GM19351 (cell line): Measurements from ENCODE around the gene CTSO.
"Not testable (repeated sequence)": the region's sequence is repeated elsewhere in the genome, so short reads cannot be mapped to it uniquely, and the experiment has no call there.

Experiments
- ATAC-seq: cut with Tn5 transposase; IDR thresholded peaks from one replicate; pipeline ENCODE4 v1.9.1; 2021; ENCODE audit warnings: mild to moderate bottlenecking, moderate library complexity; ENCODE audit not compliant: unreplicated experiment

The CTSO gene

DNA sequence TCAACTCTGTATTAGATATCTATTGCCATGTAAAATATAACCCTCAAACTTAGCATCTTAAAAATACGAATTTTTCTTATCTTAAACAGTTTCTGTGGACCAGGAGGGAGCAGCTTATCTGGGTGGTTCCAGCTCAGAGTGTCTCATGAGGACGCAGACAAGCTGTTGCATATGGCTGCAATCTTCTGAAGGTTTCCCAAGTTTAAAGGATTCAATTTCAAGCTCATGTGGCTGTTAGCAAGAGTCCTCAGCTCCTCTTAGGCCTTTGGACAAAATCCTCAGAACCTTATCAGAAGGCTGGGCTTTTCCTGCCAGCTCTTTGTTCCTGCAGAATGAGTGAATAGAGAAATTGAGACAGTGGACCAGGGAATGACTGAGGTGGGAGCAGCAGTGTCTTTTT lies 2.8 kb upstream of the CTSO start:
- ATAC-seq, result no peak

DNA sequence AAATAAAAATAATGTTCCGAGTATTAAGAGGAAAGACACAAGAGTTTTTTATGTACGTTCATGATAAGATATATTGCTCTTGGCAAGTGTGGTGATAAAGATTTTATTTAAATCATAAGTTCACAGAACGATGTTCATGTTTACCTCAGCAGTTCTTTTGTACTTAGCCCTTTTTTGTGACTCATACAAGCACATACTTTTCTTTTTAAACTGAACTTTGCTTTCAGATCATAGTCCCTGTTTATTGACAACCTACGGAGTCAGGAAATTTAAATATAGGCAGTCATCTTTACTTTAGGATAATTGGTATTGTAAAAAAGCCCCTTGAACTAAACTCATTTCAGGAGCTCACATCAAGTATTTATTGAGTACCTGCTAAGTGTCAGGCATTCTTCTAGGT lies 1.3 kb upstream of the CTSO start:
- no peak for ATAC-seq

DNA sequence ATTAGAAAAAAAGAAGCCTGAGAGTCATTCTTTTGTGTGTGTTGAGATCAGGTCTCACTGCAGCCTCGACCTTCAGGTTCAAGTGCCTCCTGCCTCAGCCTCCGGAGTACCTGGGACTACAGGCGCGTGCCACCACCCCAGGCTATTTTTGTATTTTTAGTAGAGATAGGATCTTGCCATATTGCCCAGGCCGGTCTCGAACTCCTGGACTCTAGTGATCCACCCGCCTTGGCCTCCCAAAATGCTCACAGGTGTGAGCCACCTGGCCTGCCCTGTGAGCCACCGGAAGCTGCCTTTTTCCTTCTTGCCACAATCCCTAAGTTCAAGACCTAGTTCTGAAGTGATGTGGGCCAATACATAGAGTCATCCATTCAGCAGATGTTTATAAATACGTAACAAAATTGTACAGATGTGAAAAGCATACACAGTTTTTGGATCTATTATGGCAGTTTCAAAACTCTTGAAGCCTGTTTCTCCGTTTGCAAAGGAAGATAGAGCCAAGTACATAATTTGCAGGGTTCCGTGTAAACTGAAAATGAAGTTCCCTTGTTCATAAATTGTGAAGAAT lies 536 bp upstream of the CTSO start:
- ATAC-seq, result no peak

DNA sequence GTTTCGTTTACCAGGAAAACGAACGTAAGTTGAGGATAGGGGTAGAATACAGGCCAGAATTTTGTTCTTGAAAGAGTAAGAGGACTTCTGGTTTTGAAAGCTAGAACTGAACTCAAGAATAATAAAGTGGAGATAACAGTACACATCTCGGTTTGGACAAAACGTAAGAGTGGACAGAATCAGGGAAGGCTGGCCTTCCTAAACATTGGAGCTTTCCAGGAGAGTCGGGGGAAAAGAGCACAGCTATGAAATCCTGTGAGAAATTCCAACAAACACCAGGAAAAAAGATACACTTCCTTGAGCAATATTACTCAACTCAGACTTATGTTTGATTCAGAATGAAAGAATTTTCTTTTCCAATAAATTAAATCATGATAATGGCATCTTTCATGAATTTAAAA lies 1.2 kb downstream of the CTSO start:
- no peak for ATAC-seq

DNA sequence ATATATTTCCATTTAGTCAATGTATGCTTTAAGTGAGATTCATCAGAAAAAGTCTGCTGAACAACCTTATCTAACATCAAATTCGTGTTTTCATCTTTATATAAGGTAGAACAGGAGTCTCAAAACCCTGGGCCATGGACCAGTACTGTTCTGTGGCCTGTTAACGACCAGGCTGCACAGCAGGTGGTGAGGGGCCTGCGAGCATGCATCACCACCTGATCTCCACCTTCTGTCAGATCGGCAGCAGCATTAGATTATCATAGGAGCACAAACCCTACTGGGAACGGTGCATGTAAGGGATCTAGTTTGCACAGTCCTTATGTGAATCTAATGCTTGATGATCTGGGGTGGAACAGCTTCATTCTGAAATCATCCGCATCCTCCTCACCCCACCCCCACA lies 3.2 kb downstream of the CTSO start:
- no peak for ATAC-seq

DNA sequence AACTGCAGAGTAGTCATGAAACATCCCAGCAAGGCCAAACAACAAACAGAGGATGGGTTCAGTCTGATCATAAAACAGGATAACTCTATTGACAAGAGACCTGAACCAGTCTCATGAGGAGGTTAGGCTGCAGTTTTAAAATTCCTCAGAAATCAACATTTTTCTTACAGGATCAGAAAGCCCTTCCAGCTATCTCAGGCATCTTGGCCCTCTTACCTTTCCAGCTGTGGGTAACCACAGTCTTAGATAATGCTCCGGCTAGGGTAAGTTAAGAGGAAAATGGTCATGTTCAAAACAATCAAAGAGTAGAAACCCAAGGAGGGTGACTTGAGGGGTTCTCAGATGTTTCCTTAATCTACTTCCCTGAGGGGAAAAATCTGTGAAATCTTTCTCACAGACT lies 5.1 kb downstream of the CTSO start:
- no peak for ATAC-seq

DNA sequence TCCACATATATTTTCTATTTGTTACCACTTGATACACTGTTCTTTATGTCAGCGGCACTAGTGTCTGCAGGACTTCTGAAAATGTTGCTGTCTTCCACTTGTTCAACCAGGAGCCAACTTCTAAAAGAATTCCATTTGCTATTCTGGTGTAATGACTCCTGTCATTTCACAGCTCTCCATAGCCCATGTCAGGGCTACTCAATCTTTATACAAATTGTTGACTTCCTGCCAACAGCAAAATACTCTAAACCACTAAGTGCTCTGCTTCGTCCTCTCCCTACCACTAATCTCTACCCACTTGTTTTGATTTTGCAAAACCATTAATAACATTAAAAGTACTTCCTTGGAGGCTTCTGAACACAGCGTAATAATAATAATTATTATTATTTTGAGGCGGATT lies 7.2 kb downstream of the CTSO start:
- ATAC-seq, result no peak

DNA sequence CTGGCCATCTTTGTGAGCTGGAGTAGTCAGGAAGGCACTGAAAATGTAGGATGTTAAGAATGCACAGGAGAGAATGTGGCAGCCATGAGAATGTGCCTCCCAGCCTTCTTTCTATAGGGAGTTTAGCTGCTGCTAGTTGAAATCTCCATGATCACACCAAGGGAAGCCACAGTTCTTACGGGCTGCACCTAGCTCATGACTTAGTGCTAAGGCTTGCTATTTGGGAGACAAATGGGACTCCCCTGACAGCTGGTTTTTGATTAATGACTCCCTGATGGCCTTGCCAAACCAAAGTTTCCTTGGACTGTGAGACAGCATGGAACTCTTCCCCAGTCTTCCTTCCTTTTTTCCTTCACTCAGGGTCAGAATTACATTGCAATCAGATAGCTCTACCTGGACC lies 9.2 kb downstream of the CTSO start:
- no peak for ATAC-seq

DNA sequence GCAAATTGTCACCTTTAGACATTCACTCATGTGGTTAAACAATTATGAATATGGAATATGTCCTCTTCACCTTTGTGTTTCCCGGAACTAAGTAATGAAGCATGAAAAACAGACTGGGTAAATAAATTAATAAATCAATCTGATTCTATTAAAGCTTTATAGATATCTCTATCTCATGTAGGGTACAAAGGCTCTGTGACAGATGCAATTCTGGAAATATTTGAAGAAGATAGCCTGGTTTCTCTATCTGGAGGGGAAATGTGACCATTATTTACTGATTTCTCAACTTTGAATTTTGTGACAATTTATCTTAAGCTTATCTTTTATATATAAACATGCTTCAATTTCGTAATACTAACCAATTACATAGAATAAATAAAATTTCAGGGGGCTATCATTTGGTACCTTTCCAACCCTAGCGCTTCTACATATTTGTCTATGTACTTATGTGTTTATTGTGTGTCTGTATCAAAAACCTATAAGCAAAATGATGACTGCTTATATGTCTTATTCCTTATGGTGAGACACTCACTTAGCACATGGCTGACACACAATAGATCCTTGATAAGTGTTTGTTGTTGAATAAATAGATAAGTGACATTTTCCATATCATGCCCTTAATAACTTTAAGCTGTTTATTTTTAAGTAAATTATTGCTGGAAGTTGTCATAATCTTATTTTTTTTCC lies 9.9 kb downstream of the CTSO start:
- no peak for ATAC-seq

DNA sequence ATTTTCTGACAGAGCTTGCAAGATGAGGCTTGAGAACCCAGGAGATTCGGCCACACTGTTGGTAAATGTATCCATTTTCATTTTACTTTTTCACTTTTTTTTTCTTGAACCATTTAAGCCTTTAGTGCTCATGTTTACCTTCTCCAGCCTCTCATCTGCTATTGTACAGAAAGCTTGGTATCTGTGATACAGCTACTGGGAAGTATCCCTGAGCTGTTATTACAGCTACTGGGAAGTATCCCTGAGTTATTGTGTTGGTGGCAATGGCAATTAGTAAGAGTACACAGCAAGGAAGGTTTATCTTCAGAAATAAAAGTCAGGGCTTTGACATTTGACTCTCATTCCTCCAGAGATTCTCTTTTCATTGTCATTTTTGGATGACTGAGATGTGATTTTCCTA lies 11.8 kb downstream of the CTSO start:
- no peak for ATAC-seq

DNA sequence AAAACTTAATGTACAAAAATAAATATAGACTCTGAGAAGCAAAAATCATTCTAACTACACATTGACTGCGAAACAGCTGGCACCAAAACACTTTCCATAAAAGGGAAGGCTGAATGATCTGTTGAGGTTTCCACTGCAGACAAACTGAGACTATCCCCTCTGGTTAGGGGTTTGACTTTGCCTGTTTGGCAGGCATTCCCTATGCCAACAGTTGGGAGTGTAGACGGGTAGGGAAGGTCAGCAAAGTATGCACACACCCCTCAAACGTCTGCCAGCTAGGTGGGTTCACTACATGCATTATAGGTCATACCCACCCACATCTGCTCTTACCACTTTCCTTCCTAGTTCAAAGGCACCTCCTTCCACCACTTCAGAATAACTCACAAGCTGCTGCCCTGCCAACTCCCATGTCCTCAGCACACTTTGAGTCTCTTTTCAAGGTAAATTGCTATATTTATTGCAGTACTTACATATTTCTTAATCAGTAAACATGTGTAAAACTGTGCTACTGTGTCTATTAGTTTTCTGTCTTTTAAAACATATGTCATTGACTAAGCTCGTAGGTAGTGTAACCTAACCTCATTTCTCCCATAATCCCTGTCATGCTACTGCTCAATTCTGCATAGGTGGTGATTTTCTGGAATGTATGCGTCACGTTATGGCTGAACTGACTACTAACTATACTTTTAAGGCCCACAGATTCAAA lies 12.4 kb downstream of the CTSO start:
- ATAC-seq, result no peak

DNA sequence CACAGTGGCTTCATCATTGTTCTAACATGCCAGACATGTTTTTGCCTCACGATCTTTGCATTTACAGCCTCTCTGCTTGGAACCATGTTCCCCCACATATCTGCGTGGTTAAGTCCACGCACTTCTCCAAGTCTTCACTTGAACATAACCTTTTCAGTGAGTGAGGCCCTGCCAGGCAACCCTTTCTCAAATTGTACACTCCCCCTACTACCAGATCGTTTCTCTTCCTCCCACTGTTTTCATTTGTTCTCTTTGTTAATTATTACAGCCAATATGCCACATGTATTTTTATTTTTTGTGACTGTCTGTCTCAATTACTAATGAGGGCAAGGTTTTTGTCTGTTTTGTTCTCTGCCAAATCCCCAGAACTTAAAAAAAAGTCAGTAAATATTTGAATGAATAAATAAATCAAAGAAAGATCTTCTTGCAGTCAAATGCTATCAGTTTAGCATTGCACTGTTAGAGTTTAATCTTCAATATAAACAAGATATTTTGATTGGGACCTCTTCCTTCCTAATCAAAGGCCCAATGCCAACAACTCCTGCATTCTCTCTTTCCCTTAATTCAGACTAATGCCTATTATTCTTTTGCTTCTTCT lies 18.2 kb downstream of the CTSO start:
- ATAC-seq, result no peak

DNA sequence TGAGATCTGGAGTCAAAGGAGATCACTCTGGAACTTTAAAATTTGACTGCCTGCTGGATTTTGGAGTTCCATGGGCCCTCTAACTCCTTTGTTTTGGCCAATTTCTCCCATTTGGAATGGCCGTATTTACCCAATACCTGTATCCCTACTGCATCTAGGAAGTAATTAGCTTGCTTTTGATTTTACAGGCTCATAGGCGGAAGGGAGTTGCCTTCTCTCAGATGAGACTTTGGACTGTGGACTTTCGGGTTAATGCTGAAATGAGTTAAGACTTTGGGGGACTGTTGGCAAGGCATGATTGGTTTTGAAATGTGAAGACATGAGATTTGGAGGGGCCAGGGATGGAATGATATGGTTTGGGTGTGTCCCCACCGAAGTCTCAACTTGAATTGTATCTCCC lies 19.0 kb downstream of the CTSO start:
- ATAC-seq, result not testable (repeated sequence)

DNA sequence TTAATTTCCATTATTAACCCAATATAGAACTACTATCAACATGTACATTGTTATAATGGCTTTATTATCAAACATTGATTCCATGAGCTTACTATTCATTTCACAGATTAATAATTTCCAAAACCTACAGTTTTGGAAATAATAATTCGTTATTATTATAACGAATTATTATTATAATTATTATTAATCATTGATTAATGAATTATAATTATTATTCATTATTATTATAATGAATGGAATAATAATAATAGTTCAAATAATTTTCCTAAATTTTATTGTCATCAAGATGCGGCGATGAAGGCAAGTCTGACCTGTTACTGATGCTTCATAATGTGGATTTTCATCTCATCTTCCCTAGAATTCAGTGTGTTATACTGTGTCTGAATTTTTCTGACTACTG lies 22.0 kb downstream of the CTSO start:
- ATAC-seq, result no peak

DNA sequence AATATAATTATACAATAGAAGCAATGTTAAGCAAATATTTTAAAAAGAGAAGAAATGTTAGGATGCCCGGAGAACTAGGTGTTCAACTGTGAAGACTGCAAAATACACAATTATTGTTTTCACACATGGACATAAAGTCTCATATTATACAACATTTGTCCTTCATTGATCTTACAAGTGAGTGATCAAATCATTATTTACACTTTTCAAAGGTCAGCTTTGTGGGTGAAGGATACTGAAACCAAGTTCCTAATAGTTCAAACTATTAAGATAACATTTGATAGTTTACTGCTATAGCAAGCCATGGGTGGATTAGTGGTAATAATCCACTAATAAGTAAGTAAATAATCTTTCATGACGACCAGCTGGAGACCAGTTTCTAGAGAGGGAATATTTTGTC lies 23.3 kb downstream of the CTSO start:
- no peak for ATAC-seq

DNA sequence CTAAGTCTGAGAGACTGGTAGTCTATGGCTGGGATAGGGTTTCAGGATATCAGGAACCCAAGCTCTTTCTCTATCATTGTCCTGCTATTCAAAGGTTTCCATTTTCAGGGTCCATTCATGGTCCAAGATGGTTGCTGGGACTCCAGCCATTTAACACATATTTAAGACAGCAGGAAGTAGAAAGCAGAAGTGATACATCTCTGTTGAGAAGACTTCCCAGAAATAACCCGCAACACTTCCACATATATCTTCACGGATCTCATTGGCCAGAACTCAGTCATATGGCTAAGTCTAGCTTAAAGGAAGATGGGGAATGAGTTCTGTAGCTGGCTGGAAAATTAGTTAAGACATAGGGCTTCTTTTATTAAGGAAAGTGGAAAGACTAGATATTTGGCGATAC lies 23.8 kb downstream of the CTSO start:
- ATAC-seq, result peak; percentile 69

DNA sequence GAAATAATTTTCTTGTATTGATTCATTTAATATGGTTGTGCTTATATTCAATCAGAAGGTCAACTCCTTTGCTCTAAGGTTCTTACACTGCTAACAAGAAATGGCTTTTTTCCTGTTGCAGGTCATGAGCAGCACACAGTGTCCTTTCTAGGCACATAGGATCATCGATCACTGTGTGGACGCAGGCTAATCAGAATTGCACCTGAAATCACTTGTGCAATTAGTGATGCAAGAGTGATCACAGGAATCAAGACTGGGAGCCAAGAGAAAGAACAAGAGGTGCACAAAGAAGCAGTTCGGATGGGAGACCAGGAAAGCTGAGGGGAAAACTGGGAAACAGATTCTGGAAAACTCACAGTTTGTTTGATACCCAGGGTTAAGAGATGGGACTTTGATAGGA lies 29.0 kb downstream of the CTSO start:
- ATAC-seq, result no peak

DNA sequence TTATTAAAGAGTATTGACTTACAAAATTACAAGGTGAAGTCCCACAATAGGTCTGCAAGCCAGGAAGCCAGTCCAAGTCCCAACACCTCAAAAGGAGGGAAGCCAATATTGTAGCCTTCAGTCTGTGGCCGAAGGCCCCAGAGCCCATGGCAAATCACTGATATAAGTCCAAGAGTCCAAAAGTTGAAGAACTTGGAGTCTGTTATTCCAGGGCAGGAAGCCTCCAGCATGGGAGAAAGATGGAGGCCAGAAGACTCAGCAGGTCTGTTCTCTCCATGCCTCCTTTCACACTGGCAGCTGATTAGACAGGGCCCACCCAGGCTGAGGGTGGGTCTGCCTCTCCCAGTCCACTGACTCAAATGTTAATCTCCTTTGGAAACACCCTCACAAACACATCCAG lies 32.1 kb downstream of the CTSO start:
- no peak for ATAC-seq

DNA sequence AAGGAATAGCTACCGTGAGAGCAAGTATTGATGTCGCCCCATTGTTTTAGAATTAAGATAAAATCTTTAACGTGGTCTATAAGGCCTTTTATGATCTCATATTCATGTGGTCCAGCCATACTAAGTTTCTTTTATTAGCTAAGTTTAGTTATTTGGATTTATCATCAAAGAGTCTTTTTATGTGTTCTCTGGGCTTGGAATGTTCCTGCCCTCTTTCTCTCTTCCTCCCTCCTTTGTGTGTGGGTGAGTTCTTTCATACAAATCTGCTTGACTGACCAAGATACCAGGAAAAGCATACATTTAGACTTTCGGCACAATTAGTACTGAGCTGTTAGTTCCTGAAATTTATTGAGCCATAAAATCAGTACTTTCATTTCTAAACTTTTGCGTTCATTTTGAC lies 38.9 kb downstream of the CTSO start:
- ATAC-seq, result no peak

DNA sequence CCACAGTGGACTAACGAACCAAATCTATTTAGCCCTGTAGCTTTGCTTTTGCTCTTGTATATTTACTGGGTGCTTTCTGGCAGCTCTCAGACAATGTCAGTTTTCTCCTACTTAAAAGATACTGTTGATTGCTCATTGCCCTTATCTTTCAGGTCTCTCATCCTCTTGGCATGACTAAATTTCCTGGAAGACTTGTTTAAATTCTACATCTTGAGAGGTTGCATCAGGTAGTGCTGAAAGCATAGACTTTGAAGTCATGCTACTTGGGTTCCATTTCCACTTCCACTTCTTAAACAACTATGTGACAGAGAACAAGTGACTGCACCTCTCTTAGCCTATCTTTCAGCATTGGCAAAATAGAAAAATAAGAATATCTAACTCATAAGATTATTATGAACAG lies 41.8 kb downstream of the CTSO start:
- no peak for ATAC-seq

DNA sequence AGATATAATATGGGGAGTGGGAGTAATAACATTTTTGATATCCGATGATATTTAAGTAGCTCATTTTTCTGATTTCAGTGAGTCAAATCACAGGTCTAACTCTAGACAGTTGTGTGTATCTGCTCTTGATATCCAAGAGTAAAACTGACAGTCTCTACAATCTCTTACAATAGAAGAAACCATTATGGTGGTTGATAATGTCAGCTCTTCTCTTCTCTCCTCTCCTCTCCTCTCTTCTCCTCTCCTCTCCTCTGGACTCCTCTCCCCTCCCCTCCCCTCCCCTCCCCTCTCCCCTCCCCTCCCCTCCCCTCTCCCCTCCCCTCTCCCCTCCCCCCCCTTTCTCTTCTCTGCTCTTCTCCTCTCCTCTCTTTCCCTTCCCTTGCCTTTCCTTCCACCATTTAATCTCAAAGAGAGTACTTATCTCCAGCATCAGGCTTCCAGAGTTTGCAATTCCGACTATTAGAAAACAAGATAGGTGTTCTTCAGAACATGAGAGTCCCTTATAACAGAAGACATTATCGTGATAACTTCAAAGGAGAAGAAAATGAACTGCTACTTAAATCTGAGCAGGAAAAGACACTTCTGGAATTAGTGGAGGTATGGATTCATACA lies 43.9 kb downstream of the CTSO start:
- ATAC-seq, result no peak
